HG03039 (cell line): Measurements from ENCODE around the gene MAL.
"Not testable (repeated sequence)": the region's sequence is repeated elsewhere in the genome, so short reads cannot be mapped to it uniquely, and the experiment has no call there.

Experiments used
- ATAC-seq: cut with Tn5 transposase; IDR thresholded peaks from one replicate; pipeline ENCODE4 v1.9.1; 2021; ENCODE audit warnings: mild to moderate bottlenecking, moderate library complexity; ENCODE audit not compliant: unreplicated experiment

MAL gene

DNA sequence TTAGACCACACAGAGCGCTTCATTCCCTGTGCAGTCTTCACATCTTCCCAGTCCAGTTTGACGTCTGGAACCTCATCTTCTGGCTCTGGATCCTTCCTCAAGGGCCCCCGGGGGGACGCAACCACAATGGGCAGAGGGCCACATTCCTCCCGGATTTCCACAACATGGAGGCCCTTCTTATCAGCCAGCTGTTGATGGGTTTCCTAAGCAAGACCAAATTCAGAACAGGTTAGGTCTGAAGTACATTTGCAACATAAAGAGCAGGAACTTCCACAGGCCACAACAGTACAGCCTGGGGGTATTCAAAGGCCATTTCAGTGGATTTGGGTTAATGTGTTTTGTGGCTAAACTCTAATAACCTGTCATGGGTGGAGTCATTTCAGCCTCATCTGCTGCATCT, 61.9 kb downstream of the MAL start:
- no peak for ATAC-seq

DNA sequence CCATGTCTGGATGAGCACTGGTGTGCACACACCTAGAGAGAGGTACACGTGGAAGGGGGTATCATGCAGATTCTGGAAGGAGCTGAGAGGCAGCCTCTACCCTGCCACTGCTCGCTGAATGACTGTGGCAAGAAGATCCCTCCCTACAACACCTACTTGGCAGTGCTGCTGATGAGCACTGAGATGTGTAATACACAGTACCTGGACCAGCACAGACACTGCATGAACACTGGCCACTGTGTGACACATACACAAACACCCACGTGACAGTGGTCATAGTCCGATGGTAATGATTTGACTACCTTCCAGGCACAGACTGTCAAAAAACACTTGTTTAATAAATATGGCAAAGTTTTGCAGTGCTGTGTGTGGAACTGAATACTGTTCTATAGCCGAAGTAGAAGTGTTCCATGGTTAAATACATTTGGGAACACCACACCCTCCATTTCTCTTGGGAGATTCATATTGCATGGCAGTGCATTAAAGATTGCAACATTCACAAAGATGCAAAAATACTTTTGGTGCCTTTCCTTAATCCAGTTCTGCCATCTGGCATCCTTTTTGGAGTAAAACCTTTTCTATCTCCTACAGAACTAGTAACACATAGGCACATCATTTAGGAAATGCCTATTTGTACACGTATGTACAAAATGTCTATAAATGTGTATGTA, 66.5 kb downstream of the MAL start:
- no peak for ATAC-seq

- ATAC-seq = not testable (repeated sequence)
These were observed 72.8 kb downstream of the MAL start for GRCh38 chr2:95098273-95098672.

DNA sequence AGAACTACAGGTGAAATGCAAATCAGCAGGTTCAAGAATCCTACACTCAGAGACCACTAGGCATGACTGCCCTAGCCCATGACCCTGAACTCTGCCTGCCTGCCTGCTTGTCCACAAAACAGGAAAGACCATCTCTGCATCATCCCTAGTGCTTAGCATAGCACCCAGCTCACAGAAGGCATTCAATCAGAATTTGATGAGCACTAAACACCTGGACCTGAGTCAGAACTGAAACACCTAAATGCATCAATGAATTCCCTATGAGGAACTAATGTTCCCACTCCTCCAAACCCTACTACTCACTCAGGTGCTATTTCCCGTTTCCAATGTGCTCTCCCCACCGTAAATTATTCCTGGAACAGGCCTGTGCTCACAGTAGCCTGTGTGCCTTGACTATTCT, 74.4 kb downstream of the MAL start:
- ATAC-seq = no peak
